Skeletal muscle cell (primary cell): ENCODE measurements around the gene FPR2.
"Not testable (repeated sequence)": the region's sequence is repeated elsewhere in the genome, so short reads cannot be mapped to it uniquely, and the experiment has no call there.

Experiments used
- DNase-seq: peaks from one replicate; pipeline ENCODE4 v3.0.0-alpha.2; 2010; ENCODE audit warnings: low read depth
- H3K4me3 ChIP-seq: 2 replicates; pipeline ENCODE4 v1.5.1; 2011; ENCODE audit warnings: low read depth, mild to moderate bottlenecking, control low read depth, low read length, moderate library complexity

FPR2 gene

DNA sequence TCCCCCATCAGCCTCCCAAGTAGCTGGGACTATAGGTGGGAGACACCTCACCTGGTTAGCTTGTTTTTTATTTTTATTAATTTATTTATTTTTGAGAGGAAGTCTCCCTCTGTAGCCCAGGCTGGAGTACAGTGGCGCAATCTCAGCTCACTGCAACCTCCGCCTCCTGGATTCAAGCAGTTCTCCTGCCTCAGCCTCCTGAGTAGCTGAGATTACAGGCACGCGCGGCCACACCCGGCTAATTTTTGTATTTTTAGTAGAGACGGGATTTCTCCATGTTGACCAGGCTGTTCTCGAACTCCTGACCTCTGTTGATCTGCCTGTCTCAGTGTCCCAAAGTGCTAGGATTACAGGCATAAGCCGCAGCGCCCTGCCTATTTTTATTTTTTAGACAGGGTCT is 22.5 kb upstream of the FPR2 start:
- not testable (repeated sequence) for DNase-seq, H3K4me3 ChIP-seq

DNA sequence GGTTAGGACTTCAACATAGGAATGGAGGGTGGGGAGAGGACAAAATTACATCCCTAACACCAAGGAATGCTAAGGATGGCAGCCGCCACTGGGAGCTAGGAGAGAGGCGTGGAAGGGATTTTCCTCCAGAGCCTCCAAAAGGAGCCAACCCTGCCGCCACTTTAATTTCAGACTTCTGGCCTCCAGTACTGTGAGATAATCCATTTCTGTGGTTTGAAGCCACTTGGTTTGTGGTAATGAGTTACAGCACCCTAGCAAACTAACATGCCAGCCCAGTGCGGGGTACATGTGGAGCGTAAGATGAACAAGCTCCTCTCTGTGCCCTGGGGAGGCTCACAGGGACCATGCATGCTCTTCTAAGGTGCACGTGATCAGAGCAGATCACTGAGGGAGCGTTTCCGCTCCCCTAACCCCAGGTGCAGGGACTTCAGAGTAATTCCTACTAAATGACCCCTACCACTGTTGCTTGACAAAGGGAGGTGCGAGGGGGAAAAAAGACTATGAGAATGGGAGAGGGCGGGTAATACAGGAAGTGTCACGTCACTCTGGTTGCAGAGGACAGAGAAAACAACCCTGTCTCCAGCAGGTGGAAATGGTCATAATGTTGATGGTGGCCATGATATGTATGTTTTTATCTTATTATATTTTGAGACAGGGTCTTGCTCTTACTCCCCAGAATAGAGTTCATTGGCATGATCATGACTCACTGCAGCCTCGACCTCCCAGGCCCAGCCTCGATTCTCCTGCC is 21.3 kb upstream of the FPR2 start:
- no peak for DNase-seq
- H3K4me3 ChIP-seq = no peak overlapping the region

GRCh38 chr19:51740356-51740755 is 20.6 kb upstream of the FPR2 start:
- H3K4me3 ChIP-seq = no peak overlapping the region
- DNase-seq = no peak

- no peak overlapping the region for H3K4me3 ChIP-seq
- DNase-seq = peak; percentile 62
These were observed 18.2 kb upstream of the FPR2 start for GRCh38 chr19:51742789-51743188.

DNA sequence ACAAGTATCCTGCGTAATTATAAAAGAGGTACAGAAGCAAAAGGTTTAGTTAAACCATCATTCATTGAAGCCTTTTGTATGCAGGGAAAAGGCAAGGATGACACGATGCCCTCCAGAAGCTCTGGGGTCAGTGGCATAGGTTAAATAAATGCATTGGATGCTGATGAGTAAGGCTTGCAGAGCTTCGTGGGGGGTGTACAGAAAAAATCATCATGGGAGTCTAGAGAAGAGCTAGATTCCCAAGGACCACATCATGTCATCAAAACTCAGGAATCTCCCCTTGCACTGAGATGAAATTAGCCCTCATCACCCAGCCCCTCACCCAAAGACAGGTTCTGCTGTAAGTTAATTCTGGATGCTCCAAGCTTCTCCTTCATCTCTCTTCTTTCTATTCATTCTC is 17.6 kb upstream of the FPR2 start:
- H3K4me3 ChIP-seq = no peak overlapping the region
- DNase-seq = peak; percentile 67

DNA sequence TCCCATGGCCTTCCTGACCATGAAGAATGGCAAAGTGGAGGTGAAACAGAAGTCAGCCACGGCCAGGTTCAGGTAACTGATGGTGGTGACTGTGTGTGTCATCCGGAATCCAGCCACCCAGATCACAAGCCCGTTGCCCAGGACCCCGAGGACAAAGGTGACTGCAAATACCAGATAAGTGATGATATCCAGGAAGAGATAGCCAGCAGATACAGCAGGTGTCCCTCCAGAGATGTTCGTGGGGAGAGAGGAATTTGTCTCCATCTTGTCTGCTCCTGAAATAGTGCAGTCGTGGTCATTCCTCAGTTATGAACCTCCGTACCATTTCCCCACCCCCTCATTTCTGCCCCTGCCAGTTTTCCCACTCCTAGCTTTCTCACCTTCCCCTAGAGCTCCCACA is 14.2 kb upstream of the FPR2 start:
- H3K4me3 ChIP-seq = no peak overlapping the region

GRCh38 chr19:51749979-51750378 is 11.0 kb upstream of the FPR2 start:
- DNase-seq = no peak
- H3K4me3 ChIP-seq = no peak overlapping the region

More for the DNA sequence above, 14.2 kb upstream of the FPR2 start:
- no peak for DNase-seq

DNA sequence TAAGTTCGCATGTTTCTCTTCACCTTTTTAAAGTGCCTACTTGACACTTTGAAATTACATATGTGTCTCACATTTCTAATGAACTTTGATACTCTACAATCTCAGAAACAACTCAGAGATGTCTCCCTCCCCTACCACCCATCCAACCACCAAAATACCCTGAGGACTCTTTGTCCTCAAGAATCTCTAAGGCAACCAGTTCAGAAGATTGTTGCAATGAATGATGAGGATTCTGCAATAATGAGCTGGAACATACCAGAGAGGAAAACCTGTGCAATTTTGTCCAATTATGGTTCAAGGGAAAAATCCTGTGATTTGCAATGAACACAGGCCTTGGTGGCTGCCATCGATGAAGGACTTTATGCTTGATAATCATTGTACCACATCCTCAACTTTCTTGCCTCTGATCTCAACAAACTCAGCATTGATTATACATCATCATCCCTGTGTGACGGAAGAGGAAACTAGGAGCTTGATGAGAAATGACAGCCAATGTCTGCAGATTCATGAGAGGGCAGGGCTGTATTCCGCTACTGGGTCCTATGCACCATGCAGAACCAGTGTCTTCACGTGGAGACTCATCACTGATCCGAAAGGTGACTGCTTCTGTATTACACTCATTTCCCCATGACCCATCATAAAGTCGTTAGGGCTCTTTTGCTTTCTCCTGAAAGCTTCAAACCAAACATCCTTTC is 10.4 kb upstream of the FPR2 start:
- H3K4me3 ChIP-seq = no peak overlapping the region
- DNase-seq = peak; percentile 31

DNA sequence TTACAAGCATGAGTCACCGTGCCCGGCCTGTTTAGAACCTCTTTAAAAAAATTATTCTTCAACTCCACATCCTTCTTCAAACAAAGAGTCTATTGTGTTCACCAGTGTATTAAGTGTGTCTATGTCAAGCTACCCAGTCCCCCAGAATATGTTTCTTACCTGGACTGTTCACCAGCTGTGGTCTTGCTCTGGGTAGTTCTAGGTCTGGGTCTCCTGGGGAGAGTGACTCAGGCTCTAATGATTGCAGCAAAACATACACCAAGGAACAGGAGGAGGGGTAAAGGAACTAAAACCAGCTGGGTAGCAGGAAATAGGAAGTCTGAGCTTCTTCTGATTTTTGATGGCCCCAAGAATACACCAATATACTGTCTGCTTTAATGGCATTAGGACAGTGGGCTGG is 9.3 kb upstream of the FPR2 start, which contains the start of gene FPR1:
Gene FPR1, minus strand, starts transcription at position 224 of the 400 bp plus-strand sequence. CDS start 4,884 bp downstream, outside the sequence.
- H3K4me3 ChIP-seq = no peak within 1 kb of the TSS
- no peak for DNase-seq

GRCh38 chr19:51754109-51754508 is 6.9 kb upstream of the FPR2 start:
- no peak for DNase-seq
- H3K4me3 ChIP-seq = no peak overlapping the region

GRCh38 chr19:51754770-51755169 is 6.2 kb upstream of the FPR2 start:
- DNase-seq = no peak
- no peak overlapping the region for H3K4me3 ChIP-seq

DNA sequence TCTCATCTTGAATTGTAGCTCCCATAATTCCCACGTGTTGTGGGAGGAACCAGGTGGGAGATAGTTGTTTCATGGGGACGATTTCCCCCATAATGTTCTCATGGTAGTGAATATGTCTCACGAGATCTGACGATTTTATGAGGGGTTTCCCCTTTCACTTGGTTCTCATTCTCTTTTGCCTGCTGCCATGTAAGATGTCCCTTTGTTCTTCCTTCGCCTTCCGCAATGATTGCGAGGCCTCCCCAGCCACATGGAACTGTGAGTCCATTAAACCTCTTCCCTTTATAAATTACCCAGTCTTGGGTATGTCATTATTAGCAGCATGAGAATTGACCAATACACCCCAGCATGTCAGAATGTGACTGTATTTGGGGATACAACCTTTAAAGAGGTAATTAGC is 5.4 kb upstream of the FPR2 start:
- no peak overlapping the region for H3K4me3 ChIP-seq
- DNase-seq = no peak

- no peak for DNase-seq
- no peak overlapping the region for H3K4me3 ChIP-seq
These were observed 716 bp downstream of the FPR2 start for GRCh38 chr19:51761696-51762095.

GRCh38 chr19:51765086-51765485 is 4.1 kb downstream of the FPR2 start:
- no peak for DNase-seq
- H3K4me3 ChIP-seq = no peak overlapping the region

- no peak for DNase-seq
- H3K4me3 ChIP-seq = no peak overlapping the region
These were observed 5.5 kb downstream of the FPR2 start for GRCh38 chr19:51766461-51766860.

- DNase-seq = no peak
- no peak overlapping the region for H3K4me3 ChIP-seq
These were observed 10.6 kb downstream of the FPR2 start for GRCh38 chr19:51771376-51772130.

GRCh38 chr19:51772977-51773376 is 12.0 kb downstream of the FPR2 start:
- no peak overlapping the region for H3K4me3 ChIP-seq
- no peak for DNase-seq

GRCh38 chr19:51776561-51776960 is 15.6 kb downstream of the FPR2 start:
- not testable (repeated sequence) for H3K4me3 ChIP-seq, DNase-seq

- H3K4me3 ChIP-seq = no peak overlapping the region
- DNase-seq = peak; percentile 62
These were observed 16.8 kb downstream of the FPR2 start for GRCh38 chr19:51777570-51778462.
